Nephron (organoid): ENCODE results near the gene TSKU.
"Not testable (repeated sequence)": the region's sequence is repeated elsewhere in the genome, so short reads cannot be mapped to it uniquely, and the experiment has no call there.

Experiments
- H3K27ac Mint-ChIP-seq, 3 experiments: 2 replicates each; pipeline ENCODE4 v1.8.0; 2020; ENCODE audit warnings: mixed read lengths in 3 of 3, mild to moderate bottlenecking in 2 of 3, moderate library complexity in 1 of 3
- H3K27me3 Mint-ChIP-seq: 2 replicates; pipeline ENCODE4 v1.8.0; 2021; ENCODE audit warnings: low read depth, mild to moderate bottlenecking, moderate library complexity, mixed read lengths
- H3K36me3 Mint-ChIP-seq: 2 replicates; pipeline ENCODE4 v1.8.0; 2020; ENCODE audit warnings: low read depth, mixed read lengths
- H3K4me1 Mint-ChIP-seq: 2 replicates; pipeline ENCODE4 v1.8.0; 2020; ENCODE audit warnings: mixed read lengths
- H3K4me3 Mint-ChIP-seq, 3 experiments: 2 replicates each; pipeline ENCODE4 v1.8.0; 2020; ENCODE audit warnings: mild to moderate bottlenecking in 3 of 3, mixed read lengths in 3 of 3, moderate library complexity in 2 of 3
- H3K9me3 Mint-ChIP-seq: 2 replicates; pipeline ENCODE4 v1.8.0; 2020; ENCODE audit warnings: mixed read lengths
- CTCF ChIP-seq, 3 experiments: fragments of 200-600 bp; sonication (generic); IDR thresholded peaks; one replicate each; pipeline ENCODE4 v1.5.0; 2021; ENCODE audit warnings: antibody characterized with exemption in 3 of 3; ENCODE audit not compliant: unreplicated experiment in 3 of 3

TSKU gene

GRCh38 chr11:76822406-76822805 is 39.2 kb downstream of the TSKU start:
- Mint-ChIP-seq H3K9me3 (peaks cover 22% of the 10 kb centered on the region), H3K27ac (no peak overlapping the region), H3K36me3 (peaks cover 7% of the 10 kb centered on the region), H3K4me1 (no peaks in the 10 kb centered on the region), H3K27me3 (no peaks in the 10 kb centered on the region), H3K4me3 (no peak overlapping the region)
- TF ChIP-seq CTCF (IDR thresholded peaks at IDR 0.05; ENCODE audit: unreplicated experiment in 3 of 3): no peak

GRCh38 chr11:76823481-76824028 is 40.4 kb downstream of the TSKU start:
- Mint-ChIP-seq H3K9me3 (peaks cover 18% of the 10 kb centered on the region), H3K27me3 (no peaks in the 10 kb centered on the region), H3K4me1 (no peaks in the 10 kb centered on the region), H3K36me3 (peaks cover 7% of the 10 kb centered on the region), H3K27ac (peak overlapping the region; percentile 7 to 61 (median 23)), H3K4me3 (no peak overlapping the region)
- no peak for TF ChIP-seq CTCF (IDR thresholded peaks at IDR 0.05; ENCODE audit: unreplicated experiment in 3 of 3)

GRCh38 chr11:76824083-76824939 is 41.2 kb downstream of the TSKU start:
- peak overlapping the region in 1 of 3 experiments; percentile 7 for H3K27ac Mint-ChIP-seq
- no peaks in the 10 kb centered on the region for H3K27me3 Mint-ChIP-seq
- H3K9me3 Mint-ChIP-seq: peaks cover 20% of the 10 kb centered on the region
- no peaks in the 10 kb centered on the region for H3K4me1 Mint-ChIP-seq
- H3K36me3 Mint-ChIP-seq: peaks cover 7% of the 10 kb centered on the region
- H3K4me3 Mint-ChIP-seq: no peak overlapping the region
- no peak for TF ChIP-seq CTCF (IDR thresholded peaks at IDR 0.05; ENCODE audit: unreplicated experiment in 3 of 3)

- TF ChIP-seq CTCF (IDR thresholded peaks at IDR 0.05; ENCODE audit: unreplicated experiment in 3 of 3): no peak
- peaks cover 13% of the 10 kb centered on the region for H3K9me3 Mint-ChIP-seq
- H3K27ac Mint-ChIP-seq: no peak overlapping the region
- no peaks in the 10 kb centered on the region for H3K4me1 Mint-ChIP-seq
- no peaks in the 10 kb centered on the region for H3K27me3 Mint-ChIP-seq
- H3K4me3 Mint-ChIP-seq: no peak overlapping the region
- H3K36me3 Mint-ChIP-seq: peaks cover 3% of the 10 kb centered on the region
These were observed 42.0 kb downstream of the TSKU start for GRCh38 chr11:76824980-76825725.

GRCh38 chr11:76825726-76826396 is 42.7 kb downstream of the TSKU start:
- Mint-ChIP-seq H3K27ac (no peak overlapping the region), H3K36me3 (peaks cover 3% of the 10 kb centered on the region), H3K4me1 (peaks cover 4% of the 10 kb centered on the region), H3K27me3 (no peaks in the 10 kb centered on the region), H3K4me3 (no peak overlapping the region), H3K9me3 (peaks cover 10% of the 10 kb centered on the region)
- no peak for TF ChIP-seq CTCF (IDR thresholded peaks at IDR 0.05; ENCODE audit: unreplicated experiment in 3 of 3)

- H3K4me3 Mint-ChIP-seq, H3K4me1 Mint-ChIP-seq, H3K36me3 Mint-ChIP-seq, H3K9me3 Mint-ChIP-seq, H3K27ac Mint-ChIP-seq, H3K27me3 Mint-ChIP-seq: not testable (repeated sequence)
These were observed 43.4 kb downstream of the TSKU start for GRCh38 chr11:76826508-76826907.

- H3K4me1 Mint-ChIP-seq, H3K4me3 Mint-ChIP-seq, H3K27me3 Mint-ChIP-seq, H3K27ac Mint-ChIP-seq, H3K36me3 Mint-ChIP-seq, H3K9me3 Mint-ChIP-seq: not testable (repeated sequence)
These were observed 43.8 kb downstream of the TSKU start for GRCh38 chr11:76827005-76827404.
